ENCODE data around the gene LIG1. TPM values are rescaled to one million over a fixed set of nuclear protein-coding genes. Genes with fewer than 3 reads are reported as not detected.

The LIG1 gene
- total and polyA plus RNA-seq, 9 of the 15 experiments (the other 6 are each of a cell fraction or from before 2014, with no cell fraction given), result 9.6 to 114 (median 71.1) TPM

DNA sequence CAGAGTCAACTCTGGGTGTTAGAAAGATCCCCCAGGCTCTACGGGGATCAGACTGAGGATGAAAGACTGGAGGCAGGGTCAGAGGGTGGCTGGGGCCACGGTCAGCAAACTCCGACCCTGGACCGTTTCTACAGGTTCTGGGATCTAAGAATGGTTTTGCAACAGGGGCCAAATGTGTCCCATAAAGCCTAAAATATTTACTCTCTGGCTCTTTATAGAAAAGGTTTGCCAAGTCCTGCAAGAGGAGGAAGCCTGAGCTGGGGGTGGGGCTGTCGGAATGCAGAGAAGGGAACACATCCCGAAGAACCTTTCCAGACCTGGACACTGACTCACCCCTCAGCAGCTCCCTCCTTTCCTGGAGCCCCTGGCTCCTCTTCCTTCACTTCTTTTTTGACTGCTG is 20.7 kb downstream of the LIG1 start:
- no peaks in the 10 kb centered on the region for H4K20me1 ChIP-seq (replicated peaks; ENCODE audit: control insufficient read depth, insufficient read depth, low read length)
- ATAC-seq, result no peak
- H3K9me3 ChIP-seq (replicated peaks; ENCODE audit: control insufficient read depth, insufficient read depth, low read depth, low read length), result no peaks in the 10 kb centered on the region
- FAIRE-seq, result no peak
- H3K79me2 ChIP-seq (ENCODE audit: control insufficient read depth, insufficient read depth, low read length), result no peaks in the 10 kb centered on the region
- H3K27ac ChIP-seq (ENCODE audit: extremely low read depth, low read depth, low read length), result no peak overlapping the region
- no peak overlapping the region for H2AFZ ChIP-seq (ENCODE audit: low read depth, low read length)
- no peaks in the 10 kb centered on the region for H3K9me1 ChIP-seq (ENCODE audit: control insufficient read depth, insufficient read depth, low read length)
- 93% methylated on average over 5 of the region's 6 CpGs for WGBS (ENCODE audit: insufficient coverage, low coverage, missing lambda C conversion rate)
- in situ Hi-C loops (cut with MboI) (no loop called here), intact Hi-C loops (cut with micrococcal nuclease) (no loop called here)
- H3K27me3 ChIP-seq (ENCODE audit: control insufficient read depth in 2 of 2, insufficient read depth in 2 of 2, low read length in 2 of 2), result no peaks in the 10 kb centered on the region
- ChIA-PET CTCF (ENCODE audit: low intra/inter-chr PET ratio) (no interaction called here), POLR2A (interaction anchor here (0.6 to 0.9 kb wide), 2 partner anchors 14 to 29 kb away, joined by 3 read pairs; no protein-coding TSS in a partner anchor)
- peaks cover 88% of the 10 kb centered on the region; the same call in 2 of the 3 replicates for H3K36me3 ChIP-seq (ENCODE audit: control insufficient read depth, insufficient read depth, low read length)
- H3K4me1 ChIP-seq (replicated peaks in 1 of 2; ENCODE audit: control insufficient read depth in 2 of 2, insufficient read depth in 2 of 2, low read length in 2 of 2), result no peaks in the 10 kb centered on the region; a peak in 1 of 5 replicates
- no peak overlapping the region for H3K4me2 ChIP-seq (ENCODE audit: insufficient read depth, low read length)
- no peak overlapping the region for H3K4me3 ChIP-seq
- TF ChIP-seq ARID1B (IDR thresholded peaks at IDR 0.05) (no peak), ZNF23 (CRISPR knock-in tag; IDR thresholded peaks at IDR 0.05) (no peak), PCBP2 (IDR thresholded peaks at IDR 0.05; ENCODE audit: low read depth, low read length, poor library complexity, severe bottlenecking) (no peak), NR3C1 (CRISPR knock-in tag; IDR thresholded peaks at IDR 0.05) (no peak), ARHGAP35 (IDR thresholded peaks at IDR 0.05; ENCODE audit: partially characterized antibody) (no peak), POLR2G (IDR thresholded peaks at IDR 0.05; ENCODE audit: low read depth, low read length) (no peak), SPI1 (IDR thresholded peaks at IDR 0.05; ENCODE audit: borderline replicate concordance, low read depth, low read length) (no peak), TOE1 (IDR thresholded peaks at IDR 0.05; ENCODE audit: borderline replicate concordance) (no peak), TOE1 (CRISPR knock-in tag; IDR thresholded peaks at IDR 0.05; ENCODE audit: borderline replicate concordance, low read depth) (no peak), ETV6 (IDR thresholded peaks at IDR 0.05; ENCODE audit: borderline replicate concordance in 1 of 2, low read depth in 2 of 2, low read length in 1 of 2) (no peak), ETV6 (CRISPR knock-in tag; IDR thresholded peaks at IDR 0.05; ENCODE audit: borderline replicate concordance) (no peak), ZNF695 (CRISPR knock-in tag; IDR thresholded peaks at IDR 0.05) (no peak), JUND (IDR thresholded peaks at IDR 0.05; ENCODE audit: borderline replicate concordance, low read depth, low read length) (no peak), JUND (tag; IDR thresholded peaks at IDR 0.05; ENCODE audit: borderline replicate concordance, low read depth, low read length) (no peak), HNRNPH1 (optimal IDR thresholded peaks at IDR 0.05; ENCODE audit: low read depth, low read length) (no peak), NFE2L1 (tag; IDR thresholded peaks at IDR 0.05; ENCODE audit: borderline replicate concordance, low read depth) (no peak), NONO (IDR thresholded peaks at IDR 0.05; ENCODE audit: low read depth in 2 of 2, low read length in 1 of 2) (no peak), PHF8 (IDR thresholded peaks at IDR 0.05; ENCODE audit: borderline replicate concordance, low read length) (no peak), ARID2 (IDR thresholded peaks at IDR 0.05) (no peak), RFX5 (IDR thresholded peaks at IDR 0.05; ENCODE audit: low read depth, low read length) (no peak), NFIX (CRISPR knock-in tag; IDR thresholded peaks at IDR 0.05; ENCODE audit: low read depth) (no peak)
- TF ChIP-seq, protein P1, sequence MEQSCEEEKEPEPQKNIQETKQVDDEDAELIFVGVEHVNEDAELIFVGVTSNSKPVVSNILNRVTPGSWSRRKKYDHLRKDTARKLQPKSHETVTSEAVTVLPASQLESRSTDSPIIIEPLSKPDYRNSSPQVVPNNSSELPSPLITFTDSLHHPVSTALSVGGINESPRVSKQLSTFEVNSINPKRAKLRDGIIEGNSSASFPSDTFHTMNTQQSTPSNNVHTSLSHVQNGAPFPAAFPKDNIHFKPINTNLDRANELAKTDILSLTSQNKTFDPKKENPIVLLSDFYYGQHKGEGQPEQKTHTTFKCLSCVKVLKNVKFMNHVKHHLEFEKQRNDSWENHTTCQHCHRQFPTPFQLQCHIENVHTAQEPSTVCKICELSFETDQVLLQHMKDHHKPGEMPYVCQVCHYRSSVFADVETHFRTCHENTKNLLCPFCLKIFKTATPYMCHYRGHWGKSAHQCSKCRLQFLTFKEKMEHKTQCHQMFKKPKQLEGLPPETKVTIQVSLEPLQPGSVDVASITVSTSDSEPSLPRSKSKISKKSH (CRISPR knock-in tag; IDR thresholded peaks at IDR 0.05), result no peak
- DNase-seq (ENCODE audit: extremely low read depth in 1 of 4, low spot score in 3 of 4), result no peak
- H3K9ac ChIP-seq (ENCODE audit: insufficient read depth in 1 of 2, low read depth in 2 of 2, low read length in 2 of 2), result no peak overlapping the region
- no TSS peak for BruUV-seq (replicated peaks)

Data from K562 (cell line).